ENCODE results near the gene PDS5B. TPM values are rescaled to one million over a fixed set of nuclear protein-coding genes. Genes with fewer than 3 reads are reported as not detected.

Gene PDS5B
- total and polyA plus RNA-seq, 2 experiments from 2014 or later = 43.9 to 46.5 TPM

GRCh38 chr13:32821149-32821688 is 235.0 kb downstream of the PDS5B start:
- H3K36me3 ChIP-seq (ENCODE audit: insufficient read depth) = no peaks in the 10 kb centered on the region
- TF ChIP-seq, protein P1, sequence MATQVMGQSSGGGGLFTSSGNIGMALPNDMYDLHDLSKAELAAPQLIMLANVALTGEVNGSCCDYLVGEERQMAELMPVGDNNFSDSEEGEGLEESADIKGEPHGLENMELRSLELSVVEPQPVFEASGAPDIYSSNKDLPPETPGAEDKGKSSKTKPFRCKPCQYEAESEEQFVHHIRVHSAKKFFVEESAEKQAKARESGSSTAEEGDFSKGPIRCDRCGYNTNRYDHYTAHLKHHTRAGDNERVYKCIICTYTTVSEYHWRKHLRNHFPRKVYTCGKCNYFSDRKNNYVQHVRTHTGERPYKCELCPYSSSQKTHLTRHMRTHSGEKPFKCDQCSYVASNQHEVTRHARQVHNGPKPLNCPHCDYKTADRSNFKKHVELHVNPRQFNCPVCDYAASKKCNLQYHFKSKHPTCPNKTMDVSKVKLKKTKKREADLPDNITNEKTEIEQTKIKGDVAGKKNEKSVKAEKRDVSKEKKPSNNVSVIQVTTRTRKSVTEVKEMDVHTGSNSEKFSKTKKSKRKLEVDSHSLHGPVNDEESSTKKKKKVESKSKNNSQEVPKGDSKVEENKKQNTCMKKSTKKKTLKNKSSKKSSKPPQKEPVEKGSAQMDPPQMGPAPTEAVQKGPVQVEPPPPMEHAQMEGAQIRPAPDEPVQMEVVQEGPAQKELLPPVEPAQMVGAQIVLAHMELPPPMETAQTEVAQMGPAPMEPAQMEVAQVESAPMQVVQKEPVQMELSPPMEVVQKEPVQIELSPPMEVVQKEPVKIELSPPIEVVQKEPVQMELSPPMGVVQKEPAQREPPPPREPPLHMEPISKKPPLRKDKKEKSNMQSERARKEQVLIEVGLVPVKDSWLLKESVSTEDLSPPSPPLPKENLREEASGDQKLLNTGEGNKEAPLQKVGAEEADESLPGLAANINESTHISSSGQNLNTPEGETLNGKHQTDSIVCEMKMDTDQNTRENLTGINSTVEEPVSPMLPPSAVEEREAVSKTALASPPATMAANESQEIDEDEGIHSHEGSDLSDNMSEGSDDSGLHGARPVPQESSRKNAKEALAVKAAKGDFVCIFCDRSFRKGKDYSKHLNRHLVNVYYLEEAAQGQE (IDR thresholded peaks at IDR 0.05; ENCODE audit: unreplicated experiment) = no peak
- no peak for TF ChIP-seq ZNF331 (CRISPR knock-in tag; IDR thresholded peaks at IDR 0.05; ENCODE audit: low read depth)
- TF ChIP-seq JUNB (IDR thresholded peaks at IDR 0.05; ENCODE audit: unreplicated experiment) = no peak
- TF ChIP-seq STAT1 (IDR thresholded peaks at IDR 0.05; ENCODE audit: unreplicated experiment) = no peak
- no peak for TF ChIP-seq POLR2AphosphoS5 (IDR thresholded peaks at IDR 0.05; ENCODE audit: low read depth)
- no peak for TF ChIP-seq CTCF (conservative IDR thresholded peaks at IDR 0.05; ENCODE audit: low read depth in 2 of 2)
- TF ChIP-seq ZNF114 (CRISPR knock-in tag; IDR thresholded peaks at IDR 0.05) = no peak
- H2AFZ ChIP-seq = peak overlapping the region; percentile 90
- H3K4me3 Mint-ChIP-seq = no peak overlapping the region
- no peaks in the 10 kb centered on the region for H3F3A ChIP-seq (replicated peaks; ENCODE audit: low read depth)
- H3K9me3 Mint-ChIP-seq = no peaks in the 10 kb centered on the region
- no peak for DNase-seq (ENCODE audit: low spot score)
- no peaks in the 10 kb centered on the region for H3K79me2 ChIP-seq (replicated peaks; ENCODE audit: insufficient read depth)
- peaks cover 1% of the 10 kb centered on the region for H3K27me3 Mint-ChIP-seq (ENCODE audit: insufficient read depth, low read depth, poor library complexity)
- H3K4me1 ChIP-seq (ENCODE audit: insufficient read depth) = no peaks in the 10 kb centered on the region
- no peaks in the 10 kb centered on the region for H4K20me1 ChIP-seq (replicated peaks; ENCODE audit: insufficient read depth)
- no peak overlapping the region for H3K4me2 ChIP-seq
- no peaks in the 10 kb centered on the region for H3K9me2 ChIP-seq (ENCODE audit: insufficient read depth)
- H3K27ac ChIP-seq (ENCODE audit: low read depth) = no peak overlapping the region
- H3K36me3 Mint-ChIP-seq (ENCODE audit: low read depth) = no peaks in the 10 kb centered on the region
- ATAC-seq = no peak
- no peak overlapping the region for H3K4me3 ChIP-seq
- H3K4me1 Mint-ChIP-seq = peaks cover 8% of the 10 kb centered on the region
- H3K27ac Mint-ChIP-seq = peak overlapping the region; percentile 5; the same call in 1 of the 2 replicates
- H3K27me3 ChIP-seq (ENCODE audit: insufficient read depth) = no peaks in the 10 kb centered on the region

DNA sequence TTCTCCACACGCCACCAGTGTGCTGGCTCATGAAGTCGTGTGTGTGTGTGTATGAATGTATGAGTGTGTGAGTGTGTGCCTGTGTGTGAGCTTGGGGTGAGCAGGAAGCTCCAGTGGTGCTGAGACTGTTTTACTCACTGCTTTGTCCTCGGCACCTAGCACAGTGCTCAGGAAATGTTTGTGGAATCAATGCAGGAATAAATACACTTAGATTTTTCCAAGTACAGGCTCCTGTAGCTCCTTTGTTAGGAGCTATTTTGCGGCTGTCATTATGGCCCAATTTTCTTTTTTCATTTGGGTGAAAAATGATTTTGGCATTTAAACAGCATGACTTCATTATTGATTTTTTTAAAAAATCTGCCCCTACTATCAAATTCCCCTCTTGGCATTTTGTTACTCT is 236.5 kb downstream of the PDS5B start:
- Histone ChIP-seq H3F3A (replicated peaks; ENCODE audit: low read depth) (no peaks in the 10 kb centered on the region), H4K20me1 (replicated peaks; ENCODE audit: insufficient read depth) (no peaks in the 10 kb centered on the region), H3K9me2 (ENCODE audit: insufficient read depth) (no peaks in the 10 kb centered on the region), H3K27me3 (ENCODE audit: insufficient read depth) (no peaks in the 10 kb centered on the region), H3K36me3 (ENCODE audit: insufficient read depth) (no peaks in the 10 kb centered on the region), H3K27ac (ENCODE audit: low read depth) (no peak overlapping the region), H2AFZ (peak overlapping the region; percentile 90; the same call in 1 of the 2 replicates), H3K4me1 (ENCODE audit: insufficient read depth) (no peaks in the 10 kb centered on the region), H3K4me2 (no peak overlapping the region), H3K79me2 (replicated peaks; ENCODE audit: insufficient read depth) (no peaks in the 10 kb centered on the region), H3K4me3 (no peak overlapping the region)
- Mint-ChIP-seq H3K27ac (no peak overlapping the region), H3K4me1 (peaks cover 8% of the 10 kb centered on the region), H3K4me3 (no peak overlapping the region), H3K9me3 (no peaks in the 10 kb centered on the region), H3K27me3 (ENCODE audit: insufficient read depth, low read depth, poor library complexity) (peaks cover 1% of the 10 kb centered on the region), H3K36me3 (ENCODE audit: low read depth) (no peaks in the 10 kb centered on the region)
- TF ChIP-seq NANOG (IDR thresholded peaks at IDR 0.05; ENCODE audit: borderline replicate concordance) = no peak
- no peak for TF ChIP-seq STAT1 (IDR thresholded peaks at IDR 0.05; ENCODE audit: unreplicated experiment)
- no peak for TF ChIP-seq EZH2 (IDR thresholded peaks at IDR 0.05; ENCODE audit: low read depth, unreplicated experiment)
- TF ChIP-seq, protein P2, sequence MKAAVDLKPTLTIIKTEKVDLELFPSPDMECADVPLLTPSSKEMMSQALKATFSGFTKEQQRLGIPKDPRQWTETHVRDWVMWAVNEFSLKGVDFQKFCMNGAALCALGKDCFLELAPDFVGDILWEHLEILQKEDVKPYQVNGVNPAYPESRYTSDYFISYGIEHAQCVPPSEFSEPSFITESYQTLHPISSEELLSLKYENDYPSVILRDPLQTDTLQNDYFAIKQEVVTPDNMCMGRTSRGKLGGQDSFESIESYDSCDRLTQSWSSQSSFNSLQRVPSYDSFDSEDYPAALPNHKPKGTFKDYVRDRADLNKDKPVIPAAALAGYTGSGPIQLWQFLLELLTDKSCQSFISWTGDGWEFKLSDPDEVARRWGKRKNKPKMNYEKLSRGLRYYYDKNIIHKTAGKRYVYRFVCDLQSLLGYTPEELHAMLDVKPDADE (IDR thresholded peaks at IDR 0.05) = no peak
- no peak for ATAC-seq
- no peak for DNase-seq (ENCODE audit: low spot score)

Data from GM23338 (cell line).